Left renal pelvis (tissue), 4 donors: ENCODE measurements around the gene ADAM8. TPM values are rescaled to one million over a fixed set of nuclear protein-coding genes. Genes with fewer than 3 reads are reported as not detected.
"Not testable (repeated sequence)": the region's sequence is repeated elsewhere in the genome, so short reads cannot be mapped to it uniquely, and the experiment has no call there.

Experiments
- DNase-seq, 4 donors: peaks; one replicate each; pipeline ENCODE4 v3.0.0-alpha.2; 2013; ENCODE audit warnings: low read depth in 4 of 4, low spot score in 3 of 4
- polyA plus RNA-seq, 4 donors: library from polyadenylated mRNA; unstranded; fragments of 120-200 nt; gene quantifications; one replicate each; pipeline ENCODE4 v1.2.1, GENCODE V29; 2013; ENCODE audit not compliant: insufficient read length in 4 of 4

Gene ADAM8
- polyA plus RNA-seq, 4 donors: 0.99 to 5.0 (median 2.1) TPM

- no peak for DNase-seq
These were observed 6.5 kb downstream of the ADAM8 start for GRCh38 chr10:133270204-133270603.

GRCh38 chr10:133269367-133269766, 7.3 kb downstream of the ADAM8 start:
- DNase-seq: no peak

GRCh38 chr10:133268532-133268931, 8.1 kb downstream of the ADAM8 start:
- no peak for DNase-seq

- no peak for DNase-seq
These were observed 8.8 kb downstream of the ADAM8 start for GRCh38 chr10:133267829-133268228.

- DNase-seq: no peak
These were observed 9.4 kb downstream of the ADAM8 start for GRCh38 chr10:133267293-133267692.

- DNase-seq: no peak
These were observed 10.4 kb downstream of the ADAM8 start for GRCh38 chr10:133266056-133266795.

- not testable (repeated sequence) for DNase-seq
These were observed 11.6 kb downstream of the ADAM8 start for GRCh38 chr10:133265052-133265451.

GRCh38 chr10:133264461-133264860, 12.2 kb downstream of the ADAM8 start:
- no peak for DNase-seq

- no peak for DNase-seq
These were observed 13.0 kb downstream of the ADAM8 start for GRCh38 chr10:133263674-133264073.

GRCh38 chr10:133262696-133263095, 14.0 kb downstream of the ADAM8 start:
- no peak for DNase-seq

- DNase-seq: no peak
These were observed 14.8 kb downstream of the ADAM8 start for GRCh38 chr10:133261726-133262325.

- no peak for DNase-seq
These were observed 15.6 kb downstream of the ADAM8 start for GRCh38 chr10:133260895-133261725.

GRCh38 chr10:133259602-133259989, 17.1 kb downstream of the ADAM8 start:
- DNase-seq: no peak

- DNase-seq: no peak
These were observed 17.7 kb downstream of the ADAM8 start for GRCh38 chr10:133258818-133259601.

GRCh38 chr10:133258066-133258817, 18.4 kb downstream of the ADAM8 start:
- DNase-seq: no peak

GRCh38 chr10:133257489-133258065, 19.1 kb downstream of the ADAM8 start:
- DNase-seq: no peak

- no peak for DNase-seq
These were observed 21.3 kb downstream of the ADAM8 start for GRCh38 chr10:133255323-133255722.

GRCh38 chr10:133254421-133255120, 22.1 kb downstream of the ADAM8 start:
- DNase-seq: no peak

GRCh38 chr10:133253361-133253955, 23.2 kb downstream of the ADAM8 start:
- no peak for DNase-seq
